ENCODE data around the gene ALDH3B2. TPM values are rescaled to one million over a fixed set of nuclear protein-coding genes. Genes with fewer than 3 reads are reported as not detected.

ALDH3B2 gene
- total and polyA plus RNA-seq, 2 of the 8 experiments (the other 6 are each of a cell fraction or from before 2014, with no cell fraction given), result not detected

- TF ChIP-seq BACH1 (IDR thresholded peaks at IDR 0.05; ENCODE audit: low read length) (no peak), YY1 (IDR thresholded peaks at IDR 0.05; ENCODE audit: low read depth, low read length) (no peak), TCF12 (IDR thresholded peaks at IDR 0.05; ENCODE audit: low read depth, low read length) (no peak), SUZ12 (IDR thresholded peaks at IDR 0.05; ENCODE audit: low read length) (no peak), SRF (IDR thresholded peaks at IDR 0.05; ENCODE audit: low read depth, low read length) (no peak), KDM4A (IDR thresholded peaks at IDR 0.05; ENCODE audit: low read depth, low read length, severe bottlenecking) (no peak), CHD1 (IDR thresholded peaks at IDR 0.05; ENCODE audit: low read depth, low read length) (no peak), JUN (IDR thresholded peaks at IDR 0.05; ENCODE audit: low read depth, low read length) (no peak), RBBP5 (IDR thresholded peaks at IDR 0.05; ENCODE audit: borderline replicate concordance, low read depth, low read length) (no peak)
- TF ChIP-seq, protein P1, sequence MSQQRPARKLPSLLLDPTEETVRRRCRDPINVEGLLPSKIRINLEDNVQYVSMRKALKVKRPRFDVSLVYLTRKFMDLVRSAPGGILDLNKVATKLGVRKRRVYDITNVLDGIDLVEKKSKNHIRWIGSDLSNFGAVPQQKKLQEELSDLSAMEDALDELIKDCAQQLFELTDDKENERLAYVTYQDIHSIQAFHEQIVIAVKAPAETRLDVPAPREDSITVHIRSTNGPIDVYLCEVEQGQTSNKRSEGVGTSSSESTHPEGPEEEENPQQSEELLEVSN (IDR thresholded peaks at IDR 0.05), result no peak
Observed at GRCh38 chr11:67673358-67673757, 1.1 kb downstream of the ALDH3B2 start (continued).

All from H1 (cell line).